ENCODE data around the gene ROR2.

ROR2 gene

GRCh38 chr9:91750343-91750742, 199.7 kb downstream of the ROR2 start:
- ATAC-seq = no peak; the same call in 2 of the 3 replicates
- TF ChIP-seq BACH2 (CRISPR knock-in tag; IDR thresholded peaks at IDR 0.05; ENCODE audit: borderline replicate concordance) (no peak), CSRNP3 (CRISPR knock-in tag; IDR thresholded peaks at IDR 0.05) (no peak), GLIS3 (CRISPR knock-in tag; IDR thresholded peaks at IDR 0.05) (no peak), ZNF8 (CRISPR knock-in tag; IDR thresholded peaks at IDR 0.05) (no peak), ZC3H10 (CRISPR knock-in tag; IDR thresholded peaks at IDR 0.05) (no peak)

- ATAC-seq = no peak
- no peak for TF ChIP-seq ZNF8 (CRISPR knock-in tag; IDR thresholded peaks at IDR 0.05)
Observed at GRCh38 chr9:91746904-91747303, 203.1 kb downstream of the ROR2 start.

GRCh38 chr9:91746357-91746756, 203.7 kb downstream of the ROR2 start:
- ATAC-seq = no peak
- TF ChIP-seq ARNTL (CRISPR knock-in tag; IDR thresholded peaks at IDR 0.05; ENCODE audit: borderline replicate concordance, low read depth) = no peak
- no peak for TF ChIP-seq ZNF70 (CRISPR knock-in tag; IDR thresholded peaks at IDR 0.05)
- TF ChIP-seq TOX (CRISPR knock-in tag; IDR thresholded peaks at IDR 0.05; ENCODE audit: borderline replicate concordance) = no peak
- no peak for TF ChIP-seq ZFP3 (CRISPR knock-in tag; IDR thresholded peaks at IDR 0.05)
- no peak for TF ChIP-seq ZNF8 (CRISPR knock-in tag; IDR thresholded peaks at IDR 0.05)
- TF ChIP-seq ZC3H10 (CRISPR knock-in tag; IDR thresholded peaks at IDR 0.05) = no peak
- no peak for TF ChIP-seq TCF4 (CRISPR knock-in tag; IDR thresholded peaks at IDR 0.05; ENCODE audit: borderline replicate concordance)
- no peak for TF ChIP-seq CSRNP3 (CRISPR knock-in tag; IDR thresholded peaks at IDR 0.05)
- TF ChIP-seq POU6F1 (CRISPR knock-in tag; IDR thresholded peaks at IDR 0.05; ENCODE audit: borderline replicate concordance, low read depth) = no peak
- TF ChIP-seq ESRRG (CRISPR knock-in tag; IDR thresholded peaks at IDR 0.05) = no peak
- TF ChIP-seq ISL1 (CRISPR knock-in tag; IDR thresholded peaks at IDR 0.05) = no peak
- TF ChIP-seq ZFP30 (CRISPR knock-in tag; IDR thresholded peaks at IDR 0.05) = no peak
- no peak for TF ChIP-seq BACH2 (CRISPR knock-in tag; IDR thresholded peaks at IDR 0.05; ENCODE audit: borderline replicate concordance)
- no peak for TF ChIP-seq PATZ1 (CRISPR knock-in tag; IDR thresholded peaks at IDR 0.05; ENCODE audit: borderline replicate concordance)
- no peak for TF ChIP-seq RARB (CRISPR knock-in tag; IDR thresholded peaks at IDR 0.05)

GRCh38 chr9:91744114-91744513, 205.9 kb downstream of the ROR2 start:
- ATAC-seq = no peak

More at GRCh38 chr9:91744114-91744513, 205.9 kb downstream of the ROR2 start:
- TF ChIP-seq ZC3H10 (CRISPR knock-in tag; IDR thresholded peaks at IDR 0.05) (no peak), ESRRG (CRISPR knock-in tag; IDR thresholded peaks at IDR 0.05) (no peak), ZNF565 (CRISPR knock-in tag; conservative IDR thresholded peaks at IDR 0.05; ENCODE audit: low read depth) (no peak), PATZ1 (CRISPR knock-in tag; IDR thresholded peaks at IDR 0.05; ENCODE audit: borderline replicate concordance) (no peak), ZNF70 (CRISPR knock-in tag; IDR thresholded peaks at IDR 0.05) (no peak), TCF4 (CRISPR knock-in tag; IDR thresholded peaks at IDR 0.05; ENCODE audit: borderline replicate concordance) (no peak), TOX (CRISPR knock-in tag; IDR thresholded peaks at IDR 0.05; ENCODE audit: borderline replicate concordance) (no peak), ARNTL (CRISPR knock-in tag; IDR thresholded peaks at IDR 0.05; ENCODE audit: borderline replicate concordance, low read depth) (no peak), ZFP3 (CRISPR knock-in tag; IDR thresholded peaks at IDR 0.05) (no peak), ISL1 (CRISPR knock-in tag; IDR thresholded peaks at IDR 0.05) (no peak), ZNF8 (CRISPR knock-in tag; IDR thresholded peaks at IDR 0.05) (no peak), GLIS3 (CRISPR knock-in tag; IDR thresholded peaks at IDR 0.05) (no peak), OSR1 (CRISPR knock-in tag; IDR thresholded peaks at IDR 0.05) (no peak), POU6F1 (CRISPR knock-in tag; IDR thresholded peaks at IDR 0.05; ENCODE audit: borderline replicate concordance, low read depth) (no peak), CREB5 (CRISPR knock-in tag; IDR thresholded peaks at IDR 0.05; ENCODE audit: low read depth) (no peak)

All from SK-N-SH treated with all-trans-retinoic acid at 6 μM for 48 hours (cell line).